ENCODE data around the gene CDK4. TPM values are rescaled to one million over a fixed set of nuclear protein-coding genes. Genes with fewer than 3 reads are reported as not detected.
A peak's percentile ranks its signal among the peaks of the same experiment; 100 is the strongest.

CDK4 gene
- total and polyA plus RNA-seq, 2 of the 13 experiments (the other 11 are each of a cell fraction or from before 2014, with no cell fraction given), result 191 to 209 TPM

- TF ChIP-seq ZGPAT (CRISPR knock-in tag; IDR thresholded peaks at IDR 0.05), result peak; percentile 96
- no peak for TF ChIP-seq ZNF20 (CRISPR knock-in tag; IDR thresholded peaks at IDR 0.05)
- TF ChIP-seq PRDM15 (CRISPR knock-in tag; IDR thresholded peaks at IDR 0.05), result no peak
- no peak for TF ChIP-seq GPBP1L1 (CRISPR knock-in tag; IDR thresholded peaks at IDR 0.05)
- TF ChIP-seq ELF4 (CRISPR knock-in tag; IDR thresholded peaks at IDR 0.05; ENCODE audit: borderline replicate concordance), result peak; percentile 39; the same call in 1 of the 2 replicates
- peak; percentile 92 for TF ChIP-seq HOXA3 (CRISPR knock-in tag; IDR thresholded peaks at IDR 0.05)
- peak; percentile 99 for TF ChIP-seq GATAD1 (CRISPR knock-in tag; IDR thresholded peaks at IDR 0.05)
- peak; percentile 59 for TF ChIP-seq ELF1 (CRISPR knock-in tag; IDR thresholded peaks at IDR 0.05)
- TF ChIP-seq ZNF687 (CRISPR knock-in tag; IDR thresholded peaks at IDR 0.05), result peak; percentile 89
- TF ChIP-seq TARDBP (CRISPR knock-in tag; IDR thresholded peaks at IDR 0.05), result peak; percentile 93
- 0 out of 2 replicates have a peak, but pooled peaks have one; percentile 34 for TF ChIP-seq ZNF547 (CRISPR knock-in tag; IDR thresholded peaks at IDR 0.05)
- peak; percentile 94 for TF ChIP-seq ATF1 (CRISPR knock-in tag; IDR thresholded peaks at IDR 0.05)
- TF ChIP-seq BATF2 (CRISPR knock-in tag; IDR thresholded peaks at IDR 0.05), result no peak
- no peak for TF ChIP-seq ISX (CRISPR knock-in tag; conservative IDR thresholded peaks at IDR 0.05)
- TF ChIP-seq IKZF1 (IDR thresholded peaks at IDR 0.05), result no peak
- TF ChIP-seq HOXA7 (CRISPR knock-in tag; IDR thresholded peaks at IDR 0.05), result no peak
- TF ChIP-seq THYN1 (CRISPR knock-in tag; IDR thresholded peaks at IDR 0.05; ENCODE audit: borderline replicate concordance, low read depth), result no peak
- TF ChIP-seq ARID2 (CRISPR knock-in tag; IDR thresholded peaks at IDR 0.05; ENCODE audit: borderline replicate concordance), result no peak
These were observed 30.7 kb upstream of the CDK4 start, which contains the start of gene TSFM (continued) for GRCh38 chr12:57782608-57783465.
